Renal cortical epithelial cell (primary cell): ENCODE measurements around the gene NRN1. TPM values are rescaled to one million over a fixed set of nuclear protein-coding genes. Genes with fewer than 3 reads are reported as not detected.

Experiments
- DNase-seq: peaks from one replicate; pipeline ENCODE4 v3.0.0-alpha.2; 2011; ENCODE audit warnings: low read depth
- total RNA-seq: library from RNA; depleted of rRNA; stranded (reverse); fragments of >200 nt; gene quantifications from 2 replicates; pipeline ENCODE4 v1.2.3, GENCODE V29; 2014

The NRN1 gene
- total RNA-seq, 1 donor from 2014 or later, result 0.45 TPM

GRCh38 chr6:5981126-5982026, 25.3 kb downstream of the NRN1 start:
- DNase-seq, result peak; percentile 31

- no peak for DNase-seq
Observed at GRCh38 chr6:5979650-5980420, 26.9 kb downstream of the NRN1 start.

GRCh38 chr6:5976811-5977210, 29.9 kb downstream of the NRN1 start:
- DNase-seq, result no peak

- DNase-seq, result peak; percentile 13
Observed at GRCh38 chr6:5968817-5969734, 37.6 kb downstream of the NRN1 start.

GRCh38 chr6:5968036-5968435, 38.7 kb downstream of the NRN1 start:
- DNase-seq, result peak; percentile 2

- DNase-seq, result no peak
Observed at GRCh38 chr6:5967594-5967993, 39.1 kb downstream of the NRN1 start.

GRCh38 chr6:5962794-5963193, 43.9 kb downstream of the NRN1 start:
- DNase-seq, result no peak

GRCh38 chr6:5961836-5962235, 44.9 kb downstream of the NRN1 start:
- DNase-seq, result no peak

- no peak for DNase-seq
Observed at GRCh38 chr6:5960456-5960855, 46.3 kb downstream of the NRN1 start.

- no peak for DNase-seq
Observed at GRCh38 chr6:5958921-5959320, 47.8 kb downstream of the NRN1 start.

- no peak for DNase-seq
Observed at GRCh38 chr6:5956939-5957338, 49.8 kb downstream of the NRN1 start.

GRCh38 chr6:5950361-5950785, 56.4 kb downstream of the NRN1 start:
- no peak for DNase-seq
